Stimulated activated CD4-positive, alpha-beta T cell treated with anti-CD3 and anti-CD28 coated beads, Interleukin-4, amount 100 ng/mL, for 24 hours (primary cell): ENCODE measurements around the gene PTTG1IP2.
"Not testable (repeated sequence)": the region's sequence is repeated elsewhere in the genome, so short reads cannot be mapped to it uniquely, and the experiment has no call there.

Experiments
- DNase-seq: peaks from one replicate; pipeline ENCODE4 v3.0.0-alpha.2; 2020

PTTG1IP2 gene

GRCh38 chr7:90469554-90469953, at the start of gene PTTG1IP2:
Gene PTTG1IP2, plus strand, starts transcription at chr7:90469639. Its CDS starts 148 bp downstream, at chr7:90469787.
- DNase-seq = no peak

- DNase-seq = no peak
These were observed 47.8 kb upstream of the PTTG1IP2 start for GRCh38 chr7:90421651-90422050.

DNA sequence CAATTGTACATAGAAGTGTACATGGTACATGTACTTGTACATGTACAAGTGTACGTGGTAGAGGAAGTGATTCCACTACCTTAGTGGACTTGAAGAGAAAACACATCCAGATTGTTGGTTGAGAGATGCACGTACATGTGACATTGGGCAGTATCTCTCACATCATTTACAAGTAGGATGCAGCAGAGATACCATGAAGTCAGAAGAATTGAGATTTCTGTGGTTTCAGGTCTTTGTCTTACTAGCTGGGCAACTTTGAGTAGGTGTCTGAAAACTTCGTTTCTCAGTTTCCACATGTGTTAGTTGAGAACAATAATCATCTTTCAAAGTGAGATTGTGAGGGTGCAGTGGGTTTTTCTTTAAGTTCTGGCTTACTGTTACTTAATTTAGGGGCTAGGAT, 44.7 kb upstream of the PTTG1IP2 start:
- no peak for DNase-seq

DNA sequence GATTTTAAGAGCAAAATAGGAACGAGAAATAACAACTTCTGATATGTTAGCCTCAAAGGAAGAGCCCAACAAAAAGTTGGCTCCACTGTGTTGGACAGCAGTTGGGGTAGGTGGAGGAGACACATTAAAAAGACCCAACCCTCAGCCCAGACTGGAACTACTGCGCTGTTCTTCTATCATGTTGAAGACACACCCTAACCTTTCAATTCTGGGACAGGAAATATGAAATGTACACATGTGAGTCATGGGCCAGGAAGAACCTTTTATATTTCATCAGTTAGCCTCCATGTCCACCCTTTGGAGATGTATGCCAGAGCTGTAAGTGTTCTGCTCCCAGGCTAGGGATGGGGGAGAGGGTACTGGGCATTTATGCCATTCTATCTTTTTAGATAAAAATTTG, 44.1 kb upstream of the PTTG1IP2 start:
- no peak for DNase-seq

DNA sequence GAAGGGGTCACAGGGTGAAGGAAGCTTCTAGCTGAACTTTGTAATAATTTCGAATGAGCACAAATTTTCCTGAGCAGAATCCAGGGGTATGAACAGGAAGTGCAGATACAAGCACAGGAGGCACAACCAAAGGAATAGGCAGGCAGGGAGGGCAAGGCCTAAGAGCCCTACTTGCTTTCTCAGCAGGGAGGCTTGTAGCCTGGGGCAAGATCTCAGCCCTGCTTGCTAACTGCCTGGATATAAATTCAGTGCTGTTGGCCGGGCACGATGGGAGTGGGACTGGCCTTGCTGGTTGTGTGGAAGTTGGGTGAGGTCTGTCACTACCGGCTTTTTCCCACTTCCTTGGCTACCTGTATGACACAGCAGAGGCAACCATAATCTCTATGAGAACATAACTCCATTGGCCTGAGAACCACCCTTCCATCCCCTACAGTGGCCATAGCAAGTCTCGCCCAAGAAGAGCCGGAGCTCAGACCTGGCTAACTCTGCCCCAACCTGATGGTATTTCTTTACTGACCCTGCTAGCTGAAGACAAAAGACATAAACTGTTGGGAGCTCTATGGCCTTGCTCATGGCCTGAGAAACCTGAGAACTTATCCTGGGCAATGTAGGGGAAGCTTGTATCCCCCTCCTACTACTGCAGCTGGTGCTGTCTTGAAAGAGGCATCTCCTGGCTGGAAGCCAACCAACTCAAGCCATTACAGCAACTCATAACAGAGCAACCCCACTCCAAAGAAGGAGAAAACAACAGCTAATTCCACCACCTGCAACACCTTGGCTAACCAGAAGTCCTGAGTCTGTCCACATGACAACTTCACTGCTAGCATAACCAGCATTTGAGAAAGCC, 38.6 kb upstream of the PTTG1IP2 start:
- DNase-seq = no peak

DNA sequence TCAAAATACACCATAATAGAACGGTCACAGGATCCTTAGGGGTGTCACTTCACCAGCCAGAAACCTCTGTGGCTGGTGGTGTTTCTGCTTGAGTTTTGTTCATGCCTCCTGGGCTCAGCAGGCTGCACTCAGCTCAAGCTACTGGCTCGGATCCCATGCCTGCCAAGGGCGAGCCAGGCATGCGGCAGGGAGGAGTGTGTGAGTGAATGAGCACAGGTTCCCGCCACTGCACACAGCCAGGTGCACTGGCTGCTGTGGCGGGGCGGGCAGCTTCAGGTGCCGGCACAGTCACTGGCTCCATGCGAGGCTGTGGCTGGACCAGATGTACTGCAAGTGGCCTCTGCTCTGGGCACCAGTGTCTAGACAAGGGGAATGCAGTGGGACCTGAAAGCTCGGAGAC, 36.7 kb upstream of the PTTG1IP2 start:
- DNase-seq = no peak

DNA sequence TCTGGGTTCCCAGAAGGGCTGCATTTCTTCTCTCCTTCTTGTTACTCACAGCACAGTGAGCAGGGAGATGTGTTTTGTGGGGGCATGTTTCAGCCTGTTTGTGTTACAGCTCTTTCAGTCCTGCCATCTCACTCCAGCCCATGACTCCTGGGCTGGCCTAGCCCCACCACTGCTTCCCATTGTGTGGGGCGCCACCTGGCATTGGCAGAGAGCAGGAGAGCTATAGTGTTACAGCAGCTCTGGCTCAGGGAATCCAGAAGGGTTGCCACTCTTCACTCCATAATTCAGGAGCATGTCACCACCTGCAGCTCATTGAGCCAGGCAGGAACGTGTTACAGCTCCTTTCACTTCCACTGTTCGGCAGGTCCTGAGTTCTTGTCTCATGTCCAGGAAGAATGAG, 36.2 kb upstream of the PTTG1IP2 start:
- DNase-seq = no peak

GRCh38 chr7:90445633-90446032, 23.8 kb upstream of the PTTG1IP2 start:
- DNase-seq = no peak

DNA sequence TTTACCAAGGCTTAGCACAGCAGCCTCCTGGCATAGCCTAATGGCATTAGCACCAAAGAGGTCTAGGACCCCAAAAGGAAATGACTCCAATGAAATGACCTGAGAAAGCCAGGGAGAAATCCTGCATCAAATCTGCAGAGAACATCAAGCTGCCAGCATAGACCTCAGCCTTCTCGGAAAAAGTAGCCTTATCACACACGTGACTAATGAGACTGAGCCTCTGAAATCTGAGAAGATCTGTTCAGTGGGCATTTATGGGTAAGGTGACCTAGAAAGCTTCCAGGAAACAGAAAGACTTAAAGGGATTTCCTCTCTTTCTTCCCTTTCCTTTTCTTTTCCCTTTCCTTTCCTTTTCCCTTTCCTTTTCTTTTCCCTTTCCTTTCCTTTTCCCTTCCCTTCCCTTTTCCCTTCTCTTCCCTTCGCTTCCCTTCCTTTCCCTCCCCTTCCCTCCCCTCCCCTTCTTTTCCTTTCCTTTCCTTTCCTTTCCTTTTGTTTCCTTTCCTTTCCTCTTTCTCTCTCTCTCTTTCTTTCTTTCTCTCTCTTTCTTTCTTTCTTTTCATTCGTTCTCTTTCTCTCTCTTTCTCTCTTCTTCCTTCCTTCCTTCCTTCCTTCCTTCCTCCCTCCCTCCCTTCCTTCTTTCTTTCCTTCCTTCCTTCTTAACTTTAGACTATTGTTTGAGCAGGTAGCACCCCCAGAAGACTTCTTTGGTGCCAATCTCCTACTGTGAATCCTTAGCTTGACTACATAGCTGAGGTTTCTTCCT, 23.1 kb upstream of the PTTG1IP2 start:
- no peak for DNase-seq

- no peak for DNase-seq
These were observed 16.1 kb upstream of the PTTG1IP2 start for GRCh38 chr7:90453259-90453891.

DNA sequence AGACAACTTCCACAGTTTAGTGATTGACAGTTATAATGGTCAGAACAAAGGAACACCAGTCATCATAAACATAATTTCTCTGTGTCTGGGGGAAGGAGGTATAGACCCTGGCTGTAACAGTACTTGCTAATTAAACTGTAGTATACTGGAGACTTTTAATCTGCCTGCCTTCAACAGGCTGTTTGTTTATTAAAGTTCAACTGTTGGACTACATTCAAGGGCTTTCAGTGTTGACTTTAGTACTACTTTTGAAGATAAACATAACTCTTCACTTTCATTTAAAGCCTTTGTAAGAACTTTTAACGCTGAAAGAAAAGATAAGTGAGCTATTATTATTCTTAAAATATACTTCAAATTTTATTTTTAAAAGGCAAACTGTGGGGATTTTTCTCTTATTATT, 15.5 kb upstream of the PTTG1IP2 start:
- DNase-seq = no peak

GRCh38 chr7:90455163-90456030, 14.0 kb upstream of the PTTG1IP2 start:
- DNase-seq = peak; percentile 11

DNA sequence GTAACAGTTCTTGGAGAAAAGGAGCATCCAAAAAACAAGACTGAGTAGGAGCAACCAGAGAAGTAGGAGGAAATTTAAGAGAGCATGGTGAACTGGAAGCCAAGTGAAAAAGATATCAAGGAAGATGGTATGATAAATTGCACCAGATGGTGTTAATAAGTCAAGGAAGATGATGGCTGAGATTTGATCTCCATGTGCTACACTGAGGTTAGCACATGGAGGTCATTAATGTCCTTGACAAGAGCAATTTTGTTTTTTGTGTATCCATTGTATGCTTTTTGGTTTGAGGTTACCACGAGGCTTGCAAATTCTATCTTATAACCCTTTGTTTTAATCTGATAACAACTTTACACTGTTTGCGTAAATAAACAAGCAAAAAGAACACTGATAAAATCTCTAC, 11.3 kb upstream of the PTTG1IP2 start:
- no peak for DNase-seq

DNA sequence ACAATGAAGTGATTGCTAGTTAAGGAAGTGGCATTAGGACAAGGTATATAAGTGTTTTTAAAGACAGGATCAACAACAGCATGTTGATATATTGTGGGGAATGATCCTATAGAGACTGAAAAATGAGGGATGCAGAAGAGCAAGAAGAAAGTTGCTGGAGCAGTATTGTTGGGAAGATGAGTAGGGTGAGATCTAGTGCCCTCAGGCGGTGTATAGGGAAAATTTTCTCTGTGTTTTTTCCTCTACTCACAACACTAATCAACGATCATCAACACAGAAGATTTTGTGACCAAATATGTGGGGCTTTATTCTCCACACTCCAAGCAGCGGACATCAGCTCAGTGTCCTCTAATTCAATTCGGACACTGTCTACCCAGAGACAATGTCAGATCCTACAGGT, 9.6 kb upstream of the PTTG1IP2 start:
- no peak for DNase-seq

- DNase-seq = no peak
These were observed 8.2 kb upstream of the PTTG1IP2 start for GRCh38 chr7:90461219-90461618.

DNA sequence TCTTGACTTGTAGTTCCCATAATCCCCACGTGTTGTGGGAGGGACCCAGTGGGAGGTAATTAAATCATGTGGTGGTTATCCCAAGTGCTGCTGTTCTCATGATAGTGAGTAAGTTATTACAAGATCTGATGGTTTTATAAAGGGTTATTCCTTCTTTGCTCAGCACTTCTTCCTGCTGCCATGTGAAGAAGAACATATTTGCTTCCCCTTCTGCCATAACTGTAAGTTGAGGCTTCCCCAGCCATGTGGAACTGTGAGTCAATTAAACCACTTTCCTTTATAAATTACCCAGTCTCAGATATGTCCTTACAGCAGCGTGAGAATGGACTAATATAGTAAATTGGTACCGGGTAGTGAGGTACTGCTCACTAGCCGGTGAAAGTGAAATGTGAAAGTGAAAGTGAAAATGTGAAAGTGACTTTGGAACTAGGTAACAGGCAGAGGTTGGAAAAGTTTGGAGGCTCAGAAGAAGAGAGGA, 6.2 kb upstream of the PTTG1IP2 start:
- DNase-seq = not testable (repeated sequence)

DNA sequence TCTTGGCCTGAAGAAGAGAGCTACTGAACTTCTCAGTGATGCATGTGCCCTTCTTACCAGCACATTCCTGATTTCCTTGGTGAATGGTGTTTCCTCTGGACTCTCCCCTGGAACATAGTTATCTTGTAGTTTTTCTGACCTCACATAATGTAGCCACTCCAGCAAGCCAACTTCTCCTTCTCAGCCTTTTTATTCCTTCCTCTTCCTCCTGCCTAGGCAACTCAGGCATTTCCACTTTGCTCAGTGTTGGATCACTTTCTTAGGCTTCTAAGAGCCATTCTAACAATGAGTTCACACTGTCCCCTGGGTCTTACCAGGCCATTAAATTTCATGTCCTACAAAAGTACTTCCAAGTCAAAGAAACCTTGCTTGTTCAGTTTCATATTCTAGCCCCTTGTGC, 3.6 kb upstream of the PTTG1IP2 start:
- DNase-seq = no peak

GRCh38 chr7:90472805-90473540, 3.5 kb downstream of the PTTG1IP2 start:
- DNase-seq = no peak

DNA sequence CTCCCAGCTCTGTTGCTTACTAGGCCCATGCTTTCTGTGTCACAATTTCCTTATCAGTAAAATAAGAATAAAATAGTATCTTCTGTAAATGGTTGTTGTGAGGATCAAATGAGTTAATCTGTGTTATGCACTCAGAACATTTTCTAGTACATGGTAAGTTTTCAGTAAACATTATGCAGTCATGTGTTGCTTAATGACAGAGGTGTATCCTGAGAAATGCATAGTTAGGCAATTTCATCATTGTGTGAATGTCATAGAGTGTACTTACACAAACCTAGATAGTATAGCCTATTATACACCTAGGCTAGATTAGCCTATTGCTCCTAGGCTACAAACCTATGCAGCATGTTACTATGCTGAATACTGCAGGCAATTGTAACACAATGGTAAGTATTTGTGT, 4.4 kb downstream of the PTTG1IP2 start:
- DNase-seq = no peak

GRCh38 chr7:90474284-90475210, 5.1 kb downstream of the PTTG1IP2 start:
- no peak for DNase-seq

DNA sequence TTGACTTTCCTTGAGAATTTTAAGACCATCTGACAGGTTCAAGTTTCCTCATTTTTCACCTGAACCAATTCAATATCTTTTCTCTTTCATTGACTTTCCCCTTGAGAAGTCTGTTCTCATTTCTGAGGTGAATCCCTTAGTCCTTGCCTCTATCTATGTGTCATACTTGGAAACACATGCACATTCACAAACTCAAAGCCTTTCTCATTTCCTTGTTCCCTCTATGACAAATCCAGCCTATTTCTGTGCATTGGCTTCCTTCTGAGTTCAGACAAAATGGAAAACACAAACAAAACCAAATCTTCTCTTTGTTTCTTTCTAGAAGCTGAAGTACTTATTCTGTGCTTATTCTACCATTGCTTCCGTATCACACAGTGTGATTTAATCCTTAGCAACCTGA, 13.8 kb downstream of the PTTG1IP2 start:
- no peak for DNase-seq
